Testis (tissue), 3 donors: ENCODE data around the gene ATP1A3. TPM values are rescaled to one million over a fixed set of nuclear protein-coding genes. Genes with fewer than 3 reads are reported as not detected.

ENCODE experiments used
- DNase-seq: peaks from one replicate; pipeline ENCODE4 v3.0.0-alpha.2; 2019
- H3K27ac ChIP-seq, 2 donors: fragments of 200-600 bp; sonication (generic); one replicate each; pipeline ENCODE4 v1.5.1; 2019
- H3K27me3 ChIP-seq: fragments of 200-600 bp; sonication (generic); one replicate; pipeline ENCODE4 v1.5.1; 2019
- H3K36me3 ChIP-seq: fragments of 200-600 bp; sonication (generic); one replicate; pipeline ENCODE4 v1.5.1; 2017; ENCODE audit warnings: low read depth; ENCODE audit errors: missing control alignments
- H3K4me1 ChIP-seq: fragments of 200-600 bp; sonication (generic); one replicate; pipeline ENCODE4 v1.5.1; 2019
- H3K4me3 ChIP-seq, 2 donors: fragments of 200-600 bp; sonication (generic); one replicate each; pipeline ENCODE4 v1.5.1; 2017 to 2019
- H3K9me3 ChIP-seq: fragments of 200-600 bp; sonication (generic); one replicate; pipeline ENCODE4 v1.5.1; 2017
- POLR2A ChIP-seq: fragments of 450-650 bp; IDR thresholded peaks from one replicate; pipeline ENCODE4 v1.6.1; 2017; ENCODE audit warnings: antibody characterized with exemption, mild to moderate bottlenecking, moderate library complexity
- WGBS, 2 donors: methylation state at CpG; one replicate each; pipeline ENCODE4 v1.1.5; 2018; 5-methylcytosine and 5-hydroxymethylcytosine counted together
- intact Hi-C: fragments of 100-400 bp; cut with DNase I; formaldehyde crosslinking; loops from one replicate; pipeline ENCODE4 v1.15.1; 2023; ENCODE audit warnings: low total_unique reads
- polyA plus RNA-seq: library from polyadenylated mRNA; stranded (reverse); fragments of 350-450 nt; fragmentation: Illumina TruSeq; extraction: RNeasy Lipid Tissue Mini Kit (QIAGEN cat#74804); gene quantifications from one replicate; pipeline ENCODE4 v1.2.3, GENCODE V29; 2014; ENCODE audit warnings: low read depth, low replicate concordance; ENCODE audit not compliant: insufficient read depth
- total RNA-seq, 2 donors: library from RNA; depleted of rRNA; stranded (reverse); fragments of >200 nt; gene quantifications; one replicate each; pipeline ENCODE4 v1.2.3, GENCODE V29; 2016
- TF ChIP-seq, protein P1 (sequence below), 3 experiments: fragments of 450-650 bp in 2 of 3; fragments of 200-600 bp in 1 of 3; sonication (generic) in 1 of 3; IDR thresholded peaks; one replicate each; pipeline ENCODE4 v1.5.1; 2016 to 2019; ENCODE audit warnings: antibody characterized with exemption in 3 of 3, mild to moderate bottlenecking in 2 of 3, moderate library complexity in 1 of 3

ATP1A3 gene
- total and polyA plus RNA-seq, 3 donors from 2014 or later: 30.3 to 87.3 (median 60.8) TPM

DNA sequence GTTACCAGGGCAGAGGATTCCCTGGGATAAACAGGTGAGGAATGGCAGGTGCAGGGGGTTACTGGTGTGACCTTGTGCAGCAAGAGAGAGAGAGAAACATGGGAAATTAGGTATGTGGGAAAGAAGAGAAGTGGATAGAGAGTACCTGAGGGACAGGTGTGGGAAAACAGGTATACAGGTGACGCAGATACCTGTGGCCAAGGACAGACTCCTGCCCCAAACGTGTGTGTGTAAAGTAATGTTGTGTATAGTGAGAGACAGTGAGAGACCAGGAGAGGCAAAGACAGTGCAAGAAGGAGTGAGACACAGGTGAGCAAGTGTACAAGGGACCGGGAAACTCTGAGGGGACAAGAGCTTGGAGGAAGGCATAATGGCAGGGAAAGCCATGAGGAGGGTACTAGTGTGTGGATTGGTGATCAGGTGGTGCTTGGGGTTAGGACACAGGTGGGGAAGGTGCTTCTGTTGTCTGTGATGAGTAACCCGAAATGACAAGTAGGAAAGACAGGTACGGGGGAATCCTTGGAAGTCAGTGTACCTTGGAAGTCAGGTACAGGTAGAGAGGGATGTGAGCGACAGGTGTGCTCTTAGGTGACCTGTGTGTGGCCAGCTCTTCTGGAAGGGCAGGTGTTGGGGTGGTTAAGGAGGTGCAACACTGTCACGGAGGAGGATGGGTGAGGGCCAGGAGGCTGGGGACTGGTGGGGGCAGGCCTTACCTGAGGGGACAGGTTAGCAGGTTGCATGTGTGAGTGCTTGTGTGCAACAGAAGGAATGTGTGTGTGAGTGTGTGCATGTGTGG lies 68.6 kb downstream of the ATP1A3 start:
- intact Hi-C loops: no loop called here
- TF ChIP-seq POLR2A: no peak
- TF ChIP-seq, protein P1, sequence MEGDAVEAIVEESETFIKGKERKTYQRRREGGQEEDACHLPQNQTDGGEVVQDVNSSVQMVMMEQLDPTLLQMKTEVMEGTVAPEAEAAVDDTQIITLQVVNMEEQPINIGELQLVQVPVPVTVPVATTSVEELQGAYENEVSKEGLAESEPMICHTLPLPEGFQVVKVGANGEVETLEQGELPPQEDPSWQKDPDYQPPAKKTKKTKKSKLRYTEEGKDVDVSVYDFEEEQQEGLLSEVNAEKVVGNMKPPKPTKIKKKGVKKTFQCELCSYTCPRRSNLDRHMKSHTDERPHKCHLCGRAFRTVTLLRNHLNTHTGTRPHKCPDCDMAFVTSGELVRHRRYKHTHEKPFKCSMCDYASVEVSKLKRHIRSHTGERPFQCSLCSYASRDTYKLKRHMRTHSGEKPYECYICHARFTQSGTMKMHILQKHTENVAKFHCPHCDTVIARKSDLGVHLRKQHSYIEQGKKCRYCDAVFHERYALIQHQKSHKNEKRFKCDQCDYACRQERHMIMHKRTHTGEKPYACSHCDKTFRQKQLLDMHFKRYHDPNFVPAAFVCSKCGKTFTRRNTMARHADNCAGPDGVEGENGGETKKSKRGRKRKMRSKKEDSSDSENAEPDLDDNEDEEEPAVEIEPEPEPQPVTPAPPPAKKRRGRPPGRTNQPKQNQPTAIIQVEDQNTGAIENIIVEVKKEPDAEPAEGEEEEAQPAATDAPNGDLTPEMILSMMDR (IDR thresholded peaks at IDR 0.05): no peak
- Histone ChIP-seq H3K27me3 (peaks cover 4% of the 10 kb centered on the region), H3K27ac (no peak overlapping the region), H3K9me3 (no peaks in the 10 kb centered on the region), H3K36me3 (no peaks in the 10 kb centered on the region), H3K4me3 (no peak overlapping the region), H3K4me1 (peaks cover 12% of the 10 kb centered on the region)
- DNase-seq: no peak
- 72 to 73% methylated on average over 7 of the region's 7 CpGs for WGBS, 2 donors

DNA sequence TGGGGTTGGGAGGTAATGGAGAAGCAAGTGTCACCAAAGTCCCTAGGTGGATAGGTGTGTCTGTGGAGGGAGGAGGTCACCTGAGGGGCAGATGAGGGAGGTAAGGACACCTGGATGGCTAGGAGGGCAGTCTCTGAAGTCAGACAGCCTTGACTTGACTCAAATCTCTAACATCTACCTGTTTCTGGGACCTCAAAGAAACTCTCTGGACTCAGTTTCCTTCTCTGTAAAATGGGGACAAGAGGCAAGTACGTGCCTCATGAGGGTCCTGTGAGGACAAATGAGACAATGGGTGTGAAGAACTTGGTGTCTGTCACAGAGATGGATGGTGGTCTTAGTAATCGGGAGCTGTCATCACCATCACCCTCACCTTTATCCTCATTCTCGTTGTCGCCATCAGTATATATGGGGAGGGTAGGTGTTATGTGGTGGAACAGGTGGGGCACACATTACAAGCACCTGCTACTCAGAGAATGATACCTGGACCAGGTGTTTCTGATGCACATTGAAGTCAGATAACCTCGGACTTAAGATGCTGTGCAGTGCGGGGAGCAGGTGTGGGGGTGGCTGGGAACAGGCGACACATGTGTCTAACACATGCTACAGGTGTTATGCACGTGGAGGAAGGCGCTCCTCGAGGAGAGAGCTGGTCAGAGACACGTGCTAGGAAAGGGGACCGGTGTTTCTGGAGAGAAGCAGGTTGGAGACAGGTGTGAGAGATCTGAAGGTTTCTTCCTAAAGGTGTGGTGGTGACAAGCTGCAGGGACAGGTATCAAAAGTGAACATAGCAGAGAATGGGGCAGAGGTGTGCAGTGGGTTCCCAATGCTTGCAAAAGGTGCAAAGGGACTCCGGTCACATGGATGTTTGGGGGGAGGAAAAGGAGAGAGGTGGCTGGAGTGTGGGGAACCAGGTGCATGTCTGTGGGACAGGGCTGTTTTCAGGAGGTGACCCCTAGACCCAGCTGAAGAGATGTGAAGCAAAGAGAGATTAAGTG lies 69.6 kb downstream of the ATP1A3 start:
- TF ChIP-seq POLR2A: no peak
- TF ChIP-seq, protein P1 (IDR thresholded peaks at IDR 0.05): no peak
- Histone ChIP-seq H3K36me3 (no peaks in the 10 kb centered on the region), H3K4me1 (peaks cover 12% of the 10 kb centered on the region), H3K27ac (no peak overlapping the region), H3K27me3 (peaks cover 4% of the 10 kb centered on the region), H3K9me3 (no peaks in the 10 kb centered on the region), H3K4me3 (no peak overlapping the region)
- WGBS, 2 donors: 69 to 70% methylated on average over 13 of the region's 13 CpGs
- intact Hi-C loops: no loop called here
- DNase-seq: no peak

DNA sequence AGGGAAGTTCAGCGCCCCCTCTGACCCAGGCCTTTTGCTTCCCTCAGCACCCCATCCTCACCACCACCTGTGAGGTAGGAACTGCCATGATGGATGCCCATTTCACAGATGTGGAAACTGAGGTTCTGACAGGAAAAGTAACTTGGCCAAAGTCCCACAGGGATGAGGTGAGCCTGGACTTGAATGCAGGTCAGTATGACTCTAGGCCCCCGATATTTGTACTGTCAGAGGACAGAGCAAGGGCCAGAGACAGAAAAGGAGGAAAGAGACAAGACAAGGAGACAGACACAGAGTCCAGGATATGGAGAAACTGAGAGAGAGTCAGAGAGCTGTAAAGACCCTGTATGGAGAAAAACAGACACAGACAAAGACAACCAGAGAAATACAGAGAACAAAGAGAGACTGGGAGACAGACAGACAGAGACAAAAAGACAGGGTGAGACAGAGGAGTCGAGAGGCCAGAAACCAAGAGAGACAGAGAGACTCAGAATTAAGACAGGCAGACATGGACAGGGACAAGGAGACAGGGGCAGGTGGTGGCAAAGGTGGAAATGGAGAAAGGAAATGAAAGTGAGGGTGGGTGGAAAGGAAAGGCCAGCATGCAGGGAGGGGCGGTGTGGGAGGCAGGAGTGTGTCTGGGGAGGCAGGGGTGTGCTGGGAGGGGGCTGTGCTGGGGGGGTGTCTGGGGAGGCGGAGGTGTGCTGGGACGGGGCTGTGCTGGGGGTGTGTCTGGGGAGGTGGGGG lies 70.8 kb downstream of the ATP1A3 start:
- H3K4me1 ChIP-seq: peaks cover 5% of the 10 kb centered on the region
- no peak for TF ChIP-seq POLR2A
- TF ChIP-seq, protein P1 (IDR thresholded peaks at IDR 0.05): no peak
- H3K27ac ChIP-seq: no peak overlapping the region
- 42 to 57% methylated on average over 4 of the region's 6 CpGs for WGBS, 2 donors
- no peaks in the 10 kb centered on the region for H3K9me3 ChIP-seq
- intact Hi-C loops: no loop called here
- H3K27me3 ChIP-seq: peaks cover 4% of the 10 kb centered on the region
- no peak overlapping the region for H3K4me3 ChIP-seq
- DNase-seq: no peak
- no peaks in the 10 kb centered on the region for H3K36me3 ChIP-seq

DNA sequence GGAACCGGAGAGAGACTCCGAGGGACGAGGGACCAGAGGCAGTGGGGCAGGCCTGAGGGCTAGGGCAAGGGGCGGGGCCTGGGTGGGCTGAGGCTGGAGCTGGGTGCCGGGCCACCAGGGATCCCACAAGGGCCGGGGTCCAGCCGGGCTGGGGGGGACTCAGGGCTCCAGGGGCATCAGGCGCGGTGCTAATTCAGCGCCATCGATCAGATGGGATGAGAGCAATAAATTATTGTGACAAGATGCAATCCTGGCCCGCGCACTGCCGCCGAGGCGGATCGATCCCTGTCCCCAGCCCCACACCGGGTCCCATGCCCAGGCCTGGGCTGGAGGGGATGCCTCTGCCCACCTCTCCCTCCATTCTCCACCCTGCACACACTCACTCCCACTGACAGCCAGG lies 71.4 kb downstream of the ATP1A3 start:
- Histone ChIP-seq H3K4me1 (no peaks in the 10 kb centered on the region), H3K27ac (no peak overlapping the region), H3K4me3 (no peak overlapping the region), H3K9me3 (no peaks in the 10 kb centered on the region), H3K36me3 (no peaks in the 10 kb centered on the region), H3K27me3 (no peaks in the 10 kb centered on the region)
- 34 to 44% methylated on average over 11 to 18 of the region's 18 CpGs for WGBS, 2 donors
- intact Hi-C loops: no loop called here
- no peak for DNase-seq
- TF ChIP-seq POLR2A: no peak
- TF ChIP-seq, protein P1 (IDR thresholded peaks at IDR 0.05): no peak
